ENCODE measurements around the gene ADAM8. TPM values are rescaled to one million over a fixed set of nuclear protein-coding genes. Genes with fewer than 3 reads are reported as not detected.
"Not testable (repeated sequence)": the region's sequence is repeated elsewhere in the genome, so short reads cannot be mapped to it uniquely, and the experiment has no call there.

Gene ADAM8
- total RNA-seq, 1 donor from 2014 or later = 7.4 TPM

DNA sequence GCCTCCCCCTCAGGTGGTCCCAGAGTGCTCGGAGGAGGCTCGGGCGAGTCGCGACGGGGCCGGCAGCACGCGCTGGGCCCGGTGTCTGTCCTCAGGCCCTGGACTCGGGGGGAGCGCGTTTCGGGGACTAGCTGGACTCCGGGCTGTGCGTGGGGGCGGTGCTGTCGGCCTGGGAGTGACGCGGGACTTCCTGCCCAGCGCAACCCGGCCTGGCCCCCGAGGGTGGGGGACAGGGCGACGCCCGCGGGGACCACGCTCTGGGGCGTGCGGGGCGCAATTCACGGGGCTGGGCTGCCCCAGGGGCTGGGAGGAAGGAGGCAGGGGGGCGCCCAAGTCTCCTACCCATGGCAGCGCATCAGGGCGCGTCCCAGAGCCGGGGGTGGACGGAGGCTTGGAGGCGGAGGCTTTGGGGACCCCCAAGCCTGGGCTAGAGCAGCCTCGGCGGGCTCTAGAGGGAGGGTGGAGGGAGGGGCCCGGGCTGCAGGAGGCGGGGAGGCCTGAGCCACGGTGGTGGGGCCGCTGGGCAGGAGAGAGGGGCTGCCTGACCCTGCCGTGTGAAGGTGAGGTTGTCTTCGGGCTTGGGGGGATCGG lies 41.3 kb downstream of the ADAM8 start:
- ATAC-seq (peak; percentile 16), DNase-seq (ENCODE audit: low spot score) (no peak)

DNA sequence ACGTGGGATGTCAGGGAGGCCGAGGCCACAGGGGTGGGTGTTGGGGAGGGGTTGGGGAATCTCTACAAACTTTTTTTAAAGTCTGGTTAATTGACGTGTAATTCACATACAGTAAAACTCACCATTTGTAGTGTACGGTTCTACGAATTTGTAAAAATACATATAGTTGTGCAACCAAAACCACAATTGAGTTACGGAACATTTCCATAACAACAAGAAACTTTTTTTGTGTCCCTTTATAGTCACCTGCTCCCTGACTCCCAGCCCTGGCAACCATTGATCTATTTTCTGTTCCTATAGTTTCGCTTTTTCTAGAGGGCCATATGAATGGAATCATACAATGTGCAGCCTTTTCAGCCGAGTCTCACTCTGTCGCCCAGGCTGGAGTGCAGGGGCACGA lies 41.9 kb downstream of the ADAM8 start:
- not testable (repeated sequence) for ATAC-seq; DNase-seq (ENCODE audit: low spot score)

DNA sequence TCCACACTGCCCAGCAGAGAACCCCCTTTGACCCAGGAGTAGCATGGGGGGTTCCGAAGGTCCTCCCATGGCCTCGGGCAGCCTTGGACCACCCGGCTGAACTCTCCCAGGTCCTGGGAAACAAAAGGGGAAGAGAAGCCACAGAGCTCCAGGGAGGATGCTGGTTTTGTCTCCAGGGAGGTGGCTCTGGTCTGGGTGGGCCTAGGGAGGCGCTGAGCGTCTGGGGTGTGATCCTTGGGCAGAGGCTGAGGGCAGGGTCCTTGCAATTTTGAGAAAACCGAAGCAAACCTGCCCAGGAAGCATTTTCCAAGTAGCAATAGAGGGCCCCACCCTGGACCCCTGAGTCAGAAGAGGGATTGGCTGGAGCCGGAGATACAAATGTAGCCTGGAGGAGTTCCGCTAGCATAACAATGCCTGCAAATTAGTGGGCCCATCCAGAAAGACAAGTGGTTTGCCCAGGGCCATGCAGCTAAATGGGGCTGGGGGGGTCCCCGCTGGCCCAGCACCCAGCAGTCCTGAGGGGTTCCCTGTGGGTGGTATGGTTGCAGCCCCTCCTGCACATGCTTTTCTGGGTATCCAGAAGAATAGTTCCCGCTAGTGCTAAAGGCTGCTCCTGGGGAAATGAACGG lies 44.6 kb downstream of the ADAM8 start:
- DNase-seq (ENCODE audit: low spot score) (no peak), ATAC-seq (no peak)

DNA sequence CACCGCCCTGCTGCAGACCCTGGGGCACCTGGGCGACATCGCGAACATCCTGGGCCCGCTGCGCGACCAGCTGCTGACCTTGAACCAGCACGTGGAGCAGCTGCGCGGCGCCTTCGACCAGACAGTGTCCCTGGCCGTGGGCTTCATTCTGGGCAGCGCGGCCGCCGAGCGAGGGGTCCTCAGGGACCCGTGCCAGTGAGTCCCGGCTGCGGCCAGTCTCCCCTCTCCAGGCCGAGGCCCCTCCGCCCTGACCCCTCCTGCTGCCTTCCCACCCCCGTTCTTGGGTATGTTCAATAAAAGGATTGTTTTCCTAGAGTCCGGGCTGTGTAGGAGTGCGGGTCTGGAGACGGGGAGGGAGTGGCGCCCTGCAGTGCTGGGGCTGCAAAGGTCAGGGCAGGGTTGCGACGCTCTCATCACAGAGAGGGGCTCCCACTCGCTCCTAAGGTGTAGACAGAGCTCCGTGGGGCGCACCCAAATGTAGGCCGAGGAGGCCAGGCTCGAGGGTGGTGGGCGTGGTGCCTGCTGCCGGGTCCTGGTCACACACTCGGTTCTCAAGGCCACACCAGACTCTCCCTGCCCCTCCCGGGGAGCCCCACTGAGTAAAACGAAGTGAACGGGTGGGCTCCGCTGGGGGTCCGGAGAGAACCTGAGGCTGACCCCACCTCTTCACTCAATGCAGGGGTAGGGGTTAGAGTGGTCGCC lies 45.3 kb downstream of the ADAM8 start:
- ATAC-seq (no peak), DNase-seq (ENCODE audit: low spot score) (no peak)

DNA sequence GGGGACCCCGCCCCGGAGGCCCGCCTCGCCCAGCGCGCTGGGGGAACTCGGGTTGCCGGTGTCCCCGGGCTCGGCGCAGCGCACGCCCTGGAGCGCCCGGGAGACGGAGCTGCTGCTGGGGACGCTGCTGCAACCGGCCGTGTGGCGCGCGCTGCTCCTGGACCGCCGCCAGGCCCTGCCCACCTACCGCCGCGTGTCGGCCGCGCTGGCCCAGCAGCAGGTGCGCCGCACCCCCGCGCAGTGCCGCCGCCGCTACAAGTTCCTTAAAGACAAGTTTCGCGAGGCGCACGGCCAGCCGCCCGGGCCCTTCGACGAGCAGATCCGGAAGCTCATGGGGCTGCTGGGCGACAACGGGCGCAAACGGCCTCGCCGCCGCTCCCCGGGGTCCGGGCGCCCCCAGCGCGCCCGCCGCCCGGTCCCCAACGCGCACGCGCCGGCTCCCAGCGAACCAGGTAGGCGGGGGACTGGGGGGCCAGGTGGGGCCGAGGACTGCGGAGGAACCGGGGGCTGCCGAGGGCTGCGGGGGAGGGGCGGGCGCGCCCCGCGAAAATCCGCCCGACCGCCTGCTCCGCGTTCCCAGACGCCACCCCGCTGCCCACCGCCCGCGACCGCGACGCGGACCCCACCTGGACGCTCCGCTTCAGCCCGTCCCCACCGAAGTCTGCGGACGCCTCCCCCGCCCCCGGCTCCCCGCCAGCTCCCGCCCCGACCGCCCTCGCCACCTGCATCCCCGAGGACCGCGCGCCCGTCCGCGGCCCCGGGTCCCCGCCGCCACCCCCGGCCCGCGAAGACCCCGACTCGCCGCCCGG lies 46.1 kb downstream of the ADAM8 start:
- ATAC-seq = no peak
- no peak for DNase-seq (ENCODE audit: low spot score)

DNA sequence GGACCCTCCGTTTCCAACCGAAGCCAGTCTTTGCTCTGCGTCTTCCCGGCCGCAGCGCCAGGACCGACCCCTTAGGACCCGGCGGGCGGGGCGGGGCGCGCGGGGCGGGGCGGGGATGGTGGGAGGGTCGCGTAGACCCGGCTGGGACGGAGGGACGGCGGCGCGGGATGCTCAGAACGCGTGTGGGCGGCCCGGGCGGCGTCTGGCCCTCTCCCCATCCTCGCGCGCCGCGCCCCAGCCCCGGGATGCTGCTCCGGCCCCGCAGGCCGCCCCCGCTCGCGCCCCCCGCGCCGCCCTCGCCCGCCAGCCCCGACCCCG lies 46.7 kb downstream of the ADAM8 start, which contains the start of gene UTF1:
Gene UTF1, plus strand, starts transcription at position 174 of the 318 bp plus-strand sequence. Its CDS starts 72 bp downstream, at position 246.
- DNase-seq (ENCODE audit: low spot score) (no peak), ATAC-seq (no peak)

DNA sequence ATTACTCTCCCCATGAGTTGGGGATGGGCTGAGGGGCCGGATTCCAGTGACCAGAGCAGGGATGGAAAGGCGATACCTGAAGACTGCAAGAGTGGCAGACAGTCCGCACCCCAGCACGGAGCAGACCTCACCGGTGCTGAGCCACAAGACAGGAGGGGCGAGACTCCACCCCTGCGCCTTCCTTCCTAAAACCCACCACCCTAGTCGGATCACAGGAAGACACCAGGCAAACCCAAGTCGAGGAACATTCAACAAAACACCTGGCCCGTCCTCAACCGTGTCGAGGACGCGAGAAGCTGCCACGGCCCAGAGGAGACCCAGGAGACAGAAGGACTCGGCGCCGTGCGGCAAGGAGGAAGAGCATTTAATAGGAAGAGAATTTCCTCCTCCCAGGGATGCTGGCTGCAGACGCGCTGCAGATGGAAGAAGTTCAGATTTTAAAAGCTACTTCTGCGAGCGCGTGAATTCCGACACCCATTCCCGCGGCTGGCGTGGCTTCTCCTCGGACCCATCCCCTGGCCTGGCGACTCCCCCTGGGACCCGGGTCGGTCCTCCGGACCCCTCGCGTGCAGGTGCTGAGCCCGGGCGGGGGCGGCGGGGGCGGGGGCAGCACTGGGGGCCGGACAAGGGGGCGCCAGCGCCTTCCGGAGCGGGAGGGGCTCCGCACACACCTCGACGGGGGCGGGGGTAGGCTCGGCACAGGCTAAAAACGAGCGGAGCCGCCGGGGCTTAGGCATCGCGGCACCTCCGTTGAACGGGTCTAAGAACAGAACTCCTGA lies 47.2 kb downstream of the ADAM8 start:
- DNase-seq (ENCODE audit: low spot score) = no peak
- no peak for ATAC-seq

DNA sequence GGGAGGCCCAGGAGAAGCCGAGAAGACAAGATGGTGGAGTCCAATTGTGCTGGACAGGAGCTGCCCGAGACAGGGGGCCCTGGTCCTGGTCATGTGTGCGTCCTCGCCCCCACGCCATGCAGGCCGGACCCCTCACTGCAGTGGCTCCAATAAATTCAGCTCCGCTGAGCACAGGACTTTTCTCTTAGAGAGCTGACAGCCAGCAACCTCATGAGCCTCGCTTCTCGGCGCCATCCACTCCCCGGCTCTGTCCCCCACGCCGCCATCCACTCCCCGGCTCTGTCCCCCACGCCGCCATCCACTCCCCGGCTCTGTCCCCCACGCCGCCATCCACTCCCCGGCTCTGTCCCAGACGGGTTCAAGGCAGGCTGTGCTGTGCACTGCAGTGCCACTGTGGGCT lies 49.4 kb downstream of the ADAM8 start:
- no peak for DNase-seq (ENCODE audit: low spot score)
- no peak for ATAC-seq

DNA sequence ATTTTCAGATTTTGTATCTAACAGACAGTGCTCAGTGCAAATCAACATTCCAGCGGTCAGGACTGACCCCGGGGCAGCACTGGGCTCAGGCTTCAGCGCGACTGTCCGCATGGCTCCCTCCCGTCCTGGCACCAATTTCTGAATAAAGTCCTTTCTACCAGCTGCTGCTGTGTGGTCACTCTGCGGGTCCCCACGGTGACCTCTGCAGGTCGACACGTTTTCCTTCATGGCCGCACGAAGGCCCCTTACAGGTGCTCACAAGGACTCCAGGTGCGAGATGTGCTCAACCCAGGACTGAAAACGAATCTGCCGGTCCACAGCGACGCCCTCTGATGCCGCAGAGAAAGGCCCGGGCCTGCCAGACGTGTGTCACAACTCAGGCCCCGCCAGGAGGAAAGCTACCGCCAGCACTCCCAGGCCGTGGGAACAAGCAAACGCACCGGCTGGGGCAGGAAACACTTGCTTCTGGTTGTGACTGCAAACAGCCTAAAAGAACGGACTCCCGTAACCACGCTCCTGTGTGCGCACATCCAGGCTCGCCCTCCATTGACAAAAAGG lies 50.3 kb downstream of the ADAM8 start:
- no peak for DNase-seq (ENCODE audit: low spot score)

DNA sequence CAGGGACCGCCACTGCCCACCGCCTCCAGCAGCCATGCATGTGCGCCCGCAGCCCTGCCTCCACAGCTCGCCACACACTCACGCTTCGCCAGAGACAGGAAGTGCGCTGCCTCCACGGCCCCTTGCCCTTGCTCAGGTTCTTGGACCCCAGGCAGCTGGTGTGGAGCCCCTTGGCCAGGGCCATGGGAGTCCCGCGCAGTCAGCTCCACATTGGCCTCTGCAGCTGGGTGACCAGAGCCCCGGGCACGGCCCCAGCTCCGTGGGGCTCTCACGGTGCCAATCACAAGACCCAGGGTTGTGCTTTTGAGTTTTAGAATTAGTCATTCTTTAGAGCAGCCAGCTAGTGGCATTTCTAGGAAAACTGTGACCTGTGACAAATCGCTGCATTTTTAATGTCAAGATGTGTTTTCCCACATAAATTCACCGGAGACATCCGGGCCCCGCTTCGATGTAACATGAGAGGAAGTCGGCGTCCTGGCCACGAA lies 50.9 kb downstream of the ADAM8 start:
- ATAC-seq (no peak), DNase-seq (ENCODE audit: low spot score) (no peak)

More for the DNA sequence above, 50.3 kb downstream of the ADAM8 start:
- peak; percentile 85 for ATAC-seq

DNA sequence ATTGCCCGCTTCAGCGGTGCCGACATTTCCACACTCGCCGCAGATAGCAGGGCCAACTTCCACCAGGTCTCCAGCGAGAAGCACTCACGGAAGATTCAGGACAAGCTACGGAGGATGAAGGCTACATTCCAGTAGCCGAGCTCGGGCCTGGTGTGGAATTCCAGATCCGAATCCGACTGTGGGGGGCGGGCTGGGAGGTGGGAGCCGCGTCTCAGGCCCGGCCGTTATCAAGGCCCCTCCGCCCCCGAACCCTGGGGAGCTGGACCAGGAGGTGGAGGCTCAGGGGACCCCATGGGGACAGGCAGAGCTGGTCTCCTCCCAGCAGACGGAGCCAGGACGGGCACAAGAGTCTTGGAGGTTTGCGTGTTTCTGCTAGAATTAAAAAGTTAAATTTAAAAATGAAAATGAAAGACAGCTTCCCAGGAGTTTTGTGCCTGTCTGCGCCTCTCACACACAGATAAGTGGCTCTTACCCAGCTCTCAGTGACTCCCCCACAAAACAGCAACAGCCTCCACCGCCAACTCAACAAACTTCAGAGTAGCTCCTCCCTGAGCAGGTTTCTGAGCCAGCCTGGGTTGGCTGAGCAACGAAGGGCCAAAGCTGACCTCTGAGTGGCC lies 51.8 kb downstream of the ADAM8 start:
- ATAC-seq = no peak
- DNase-seq (ENCODE audit: low spot score) = no peak

DNA sequence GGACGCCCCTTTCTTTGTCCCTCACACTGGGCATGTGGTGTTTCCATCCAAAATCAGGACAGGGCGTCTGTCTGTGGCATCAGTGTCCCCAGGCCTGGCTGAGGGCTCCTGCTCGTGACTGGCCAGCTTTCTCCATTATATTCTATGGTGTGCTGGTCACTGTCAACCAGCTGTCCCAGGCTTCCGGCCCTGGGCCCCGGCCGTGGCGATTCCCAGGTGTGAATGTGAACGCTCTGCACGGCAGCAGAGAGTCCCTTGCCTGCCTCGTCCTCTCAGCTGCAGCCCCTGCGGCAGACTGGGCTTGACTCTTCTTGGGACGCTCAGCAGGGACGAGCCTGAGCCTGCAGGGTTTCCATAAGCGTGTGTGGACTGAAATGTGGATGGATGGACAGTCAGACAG lies 52.6 kb downstream of the ADAM8 start:
- ATAC-seq (no peak), DNase-seq (ENCODE audit: low spot score) (no peak)

DNA sequence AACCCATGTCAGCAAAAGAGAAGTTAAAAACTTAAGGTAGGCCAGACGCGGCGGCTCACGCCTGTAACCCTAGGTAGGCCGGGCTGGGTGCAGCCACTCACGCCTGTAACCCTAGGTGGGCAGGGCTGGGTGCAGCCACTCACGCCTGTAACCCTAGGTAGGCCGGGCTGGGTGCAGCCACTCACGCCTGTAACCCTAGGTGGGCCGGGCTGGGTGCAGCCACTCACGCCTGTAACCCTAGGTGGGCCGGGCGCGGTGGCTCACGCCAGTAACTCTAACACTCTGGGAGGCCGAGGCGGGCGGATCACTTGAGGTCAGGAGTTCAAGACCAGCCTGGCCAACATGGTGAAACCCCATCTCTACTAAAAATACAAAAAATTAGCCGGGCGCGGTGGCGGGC lies 54.9 kb downstream of the ADAM8 start:
- DNase-seq (ENCODE audit: low spot score); ATAC-seq: not testable (repeated sequence)

DNA sequence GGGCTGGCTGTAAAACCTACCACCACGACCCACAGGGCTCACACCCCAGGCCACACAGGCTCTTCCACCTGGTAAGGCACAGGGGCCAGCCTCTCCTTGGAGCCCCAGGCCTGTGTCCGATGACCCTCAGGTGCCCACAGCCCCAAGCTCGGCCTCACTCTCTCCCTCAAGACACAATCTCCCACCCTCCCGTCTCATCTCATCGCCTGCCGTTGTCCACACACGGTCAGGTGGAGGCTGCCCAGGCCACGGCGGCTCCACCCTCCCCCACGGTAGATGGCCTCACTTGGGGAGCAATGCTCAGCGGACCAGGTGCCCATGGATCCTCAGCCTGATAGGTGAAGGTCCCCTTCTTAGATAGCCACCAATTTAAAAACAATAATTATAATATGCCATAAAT lies 55.3 kb downstream of the ADAM8 start:
- no peak for DNase-seq (ENCODE audit: low spot score)
- ATAC-seq = no peak

DNA sequence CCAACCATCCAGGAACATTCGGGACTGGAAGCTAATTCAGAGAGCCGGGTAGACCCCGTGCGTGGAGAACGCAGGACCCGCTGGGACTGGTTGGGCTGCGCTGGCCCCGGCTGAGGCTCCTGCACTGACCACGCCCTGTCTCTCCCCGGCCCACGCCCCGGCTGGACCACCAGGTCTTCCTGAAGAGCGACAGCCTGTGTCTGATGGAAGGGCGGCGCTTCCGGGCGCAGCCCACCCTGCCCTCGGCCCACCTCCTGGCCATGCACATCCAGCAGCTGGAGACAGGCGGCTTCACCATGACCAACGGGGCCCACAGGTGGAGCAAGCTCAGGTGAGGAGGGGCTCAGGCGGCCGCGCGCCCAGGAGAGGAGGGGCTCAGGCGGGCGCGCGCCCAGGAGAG lies 56.9 kb downstream of the ADAM8 start:
- DNase-seq (ENCODE audit: low spot score) = no peak
- no peak for ATAC-seq

DNA sequence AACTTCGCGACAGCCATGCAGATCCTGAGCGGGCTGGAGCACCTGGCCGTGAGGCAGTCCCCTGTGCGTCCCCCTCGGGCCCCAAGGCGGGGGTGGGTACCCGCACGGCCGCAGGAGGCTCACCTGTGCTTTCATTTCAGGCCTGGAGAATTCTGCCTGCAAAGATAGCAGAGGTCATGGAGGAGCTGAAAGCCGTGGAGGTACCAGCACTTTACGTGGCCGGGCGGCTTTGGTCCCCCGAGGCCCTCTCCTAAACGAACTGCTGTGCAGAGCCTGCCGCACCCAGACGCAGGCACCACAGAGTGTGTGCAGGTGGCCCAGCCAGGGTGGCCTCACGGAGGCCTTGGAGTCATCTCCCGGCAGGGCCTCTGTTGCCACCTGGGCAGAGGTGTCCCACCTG lies 57.8 kb downstream of the ADAM8 start:
- ATAC-seq = no peak

DNA sequence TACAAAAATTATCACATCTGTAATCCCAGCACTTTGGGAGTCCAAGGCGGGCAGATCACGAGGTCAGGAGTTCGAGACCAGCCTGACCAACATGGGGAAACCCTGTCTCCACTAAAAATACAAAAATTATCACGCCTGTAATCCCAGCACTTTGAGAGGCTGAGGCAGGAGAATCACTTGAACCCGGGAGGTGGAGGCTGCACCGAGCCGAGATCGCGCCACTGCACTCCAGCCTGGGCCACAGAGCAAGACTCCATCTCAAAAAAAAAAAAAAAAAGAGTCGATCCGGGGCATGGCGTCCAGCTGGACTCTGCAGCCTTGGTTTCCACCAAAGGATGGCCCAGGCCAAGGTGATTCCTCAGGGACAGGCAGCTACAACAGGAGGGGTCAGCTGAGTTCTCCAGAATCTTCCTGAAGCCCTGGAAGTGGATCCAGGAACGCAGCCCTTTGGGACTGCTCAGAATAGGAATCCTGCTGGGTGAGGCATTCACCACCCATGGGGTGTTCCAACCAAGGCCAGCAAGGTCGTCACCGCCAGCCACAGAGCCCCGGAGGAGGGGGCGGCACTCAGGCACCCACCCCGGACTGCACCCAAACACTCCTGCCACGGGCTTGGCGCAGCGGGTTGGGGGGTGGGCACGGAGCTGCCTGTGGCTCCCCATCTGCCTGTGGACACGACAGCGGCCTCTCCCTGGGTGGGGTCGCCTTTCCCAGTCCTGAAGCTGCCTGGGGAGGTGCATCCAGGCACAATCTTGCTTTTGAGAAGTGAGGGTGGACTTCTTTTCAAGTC lies 58.7 kb downstream of the ADAM8 start:
- ATAC-seq (no peak), DNase-seq (ENCODE audit: low spot score) (no peak)

More for the DNA sequence above, 57.8 kb downstream of the ADAM8 start:
- no peak for DNase-seq (ENCODE audit: low spot score)

DNA sequence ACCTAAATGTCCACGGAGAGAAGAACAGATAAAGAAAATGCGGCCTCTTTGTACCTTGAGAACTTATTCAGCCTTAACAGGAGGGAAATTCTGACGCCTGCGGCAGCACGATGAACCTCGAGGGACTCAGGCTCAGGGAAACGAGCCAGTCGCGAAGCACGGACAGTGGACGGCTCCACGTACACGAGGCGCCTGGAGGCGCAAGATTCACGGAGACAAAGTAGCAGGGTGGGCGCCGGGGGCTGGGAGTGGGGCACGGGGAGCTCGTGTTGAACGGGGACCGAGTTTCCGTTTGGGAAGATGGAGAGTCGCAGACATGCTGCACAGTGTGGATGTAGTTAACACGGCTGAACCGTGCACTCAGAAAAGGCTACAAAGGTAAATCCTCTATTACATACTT lies 59.9 kb downstream of the ADAM8 start:
- no peak for DNase-seq (ENCODE audit: low spot score)
- no peak for ATAC-seq

DNA sequence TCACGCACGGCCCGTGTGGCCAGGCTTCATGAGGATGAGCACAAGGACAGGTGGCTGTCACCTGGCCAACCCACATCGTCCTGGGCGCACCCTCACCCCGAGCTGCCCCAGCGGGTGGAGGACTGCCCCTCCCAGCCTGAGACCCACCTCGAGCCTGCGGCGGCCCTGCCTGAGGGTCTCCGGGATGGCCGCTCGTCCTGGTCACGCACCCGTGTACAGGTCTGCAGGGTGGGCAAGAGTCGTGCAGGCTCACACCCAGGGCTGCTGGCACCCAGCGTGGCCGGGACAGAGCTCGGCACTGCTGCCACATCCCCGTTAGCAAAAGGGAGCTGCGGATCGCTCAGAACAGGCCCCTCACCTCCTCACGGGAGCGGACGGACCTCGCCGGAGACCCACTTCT lies 61.1 kb downstream of the ADAM8 start:
- DNase-seq (ENCODE audit: low spot score) (no peak), ATAC-seq (no peak)

Data from left lobe of liver (tissue), 2 donors.